ENCODE results near the gene ENTPD6.

- TF ChIP-seq POLR2A (IDR thresholded peaks at IDR 0.05) (no peak), CTCF (IDR thresholded peaks at IDR 0.05) (no peak)
These were observed 19.3 kb upstream of the ENTPD6 start for GRCh38 chr20:25176184-25176583.

All from prostate gland (tissue), 2 donors.